GM12878 (cell line): ENCODE data around the gene PLPP7. TPM values are rescaled to one million over a fixed set of nuclear protein-coding genes. Genes with fewer than 3 reads are reported as not detected.

Experiments used
- ATF2 ChIP-seq: IDR thresholded peaks from 2 replicates; pipeline ENCODE4 v1.6.1; 2012; ENCODE audit warnings: low read length, inconsistent platforms
- BACH1 ChIP-seq: fragments of 450-650 bp; IDR thresholded peaks from 2 replicates; pipeline ENCODE4 v1.6.1; 2017; ENCODE audit warnings: mild to moderate bottlenecking, borderline replicate concordance
- BRCA1 ChIP-seq: IDR thresholded peaks from 2 replicates; pipeline ENCODE4 v1.6.1; 2011; ENCODE audit warnings: low read depth, low read length, improper control_type of control experiment
- CEBPB ChIP-seq, 2 experiments: fragments of 150-350 bp in 1 of 2; IDR thresholded peaks; 2 replicates each; pipeline ENCODE4 v1.6.1; 2012 to 2014; ENCODE audit warnings: low read depth in 2 of 2, low read length in 2 of 2, borderline replicate concordance in 1 of 2, inconsistent platforms in 1 of 2
- CREB1 ChIP-seq: IDR thresholded peaks from 2 replicates; pipeline ENCODE4 v1.6.1; 2012; ENCODE audit warnings: low read depth, mild to moderate bottlenecking, inconsistent platforms
- DPF2 ChIP-seq: fragments of 450-650 bp; IDR thresholded peaks from 2 replicates; pipeline ENCODE4 v1.6.1; 2017; ENCODE audit warnings: mild to moderate bottlenecking
- E2F4 ChIP-seq: IDR thresholded peaks from 2 replicates; pipeline ENCODE4 v1.6.1; 2012; ENCODE audit warnings: low read depth, low read length, improper control_type of control experiment
- ETV6 ChIP-seq, 2 experiments: fragments of 450-650 bp in 1 of 2; IDR thresholded peaks in 1 of 2; conservative IDR thresholded peaks in 1 of 2; 2 replicates each; pipeline ENCODE4 v1.6.1; 2014; ENCODE audit warnings: antibody characterized with exemption in 1 of 2, borderline replicate concordance in 1 of 2, low read depth in 1 of 2, mild to moderate bottlenecking in 1 of 2, moderate library complexity in 1 of 2
- FOXM1 ChIP-seq: IDR thresholded peaks from 2 replicates; pipeline ENCODE4 v1.6.1; 2012; ENCODE audit warnings: low read depth, mild to moderate bottlenecking, inconsistent platforms, low read length, moderate library complexity
- GATAD2B ChIP-seq: fragments of 450-650 bp; conservative IDR thresholded peaks from 2 replicates; pipeline ENCODE4 v1.6.1; 2017; ENCODE audit warnings: low read depth, mild to moderate bottlenecking, moderate library complexity
- MTA3 ChIP-seq: IDR thresholded peaks from 2 replicates; pipeline ENCODE4 v1.6.1; 2012; ENCODE audit warnings: low read length, inconsistent platforms, borderline replicate concordance
- NKRF ChIP-seq: fragments of 450-650 bp; conservative IDR thresholded peaks from 2 replicates; pipeline ENCODE4 v1.6.1; 2017; ENCODE audit warnings: mild to moderate bottlenecking, moderate library complexity
- RUNX3 ChIP-seq: IDR thresholded peaks from 2 replicates; pipeline ENCODE4 v1.6.1; 2012; ENCODE audit warnings: low read length, inconsistent platforms
- SP1 ChIP-seq: IDR thresholded peaks from one replicate; pipeline ENCODE4 v1.6.1; 2011; ENCODE audit warnings: low read depth, low read length
- SPI1 ChIP-seq: IDR thresholded peaks from 2 replicates; pipeline ENCODE4 v1.6.1; 2011; ENCODE audit warnings: low read depth, mild to moderate bottlenecking, low read length, moderate library complexity, borderline replicate concordance; ENCODE audit not compliant: insufficient read depth
- TAF1 ChIP-seq: IDR thresholded peaks from 2 replicates; pipeline ENCODE4 v1.6.1; 2011; ENCODE audit warnings: mild to moderate bottlenecking, low read depth, low read length, borderline replicate concordance
- USF2 ChIP-seq: IDR thresholded peaks from 2 replicates; pipeline ENCODE4 v1.6.1; 2011; ENCODE audit warnings: low read depth, low read length, improper control_type of control experiment, borderline replicate concordance
- WRNIP1 ChIP-seq: IDR thresholded peaks from 2 replicates; pipeline ENCODE4 v1.6.1; 2011; ENCODE audit warnings: low read depth, low read length, improper control_type of control experiment, borderline replicate concordance
- ZBED1 ChIP-seq: IDR thresholded peaks from 2 replicates; pipeline ENCODE4 v1.6.1; 2016; ENCODE audit warnings: borderline replicate concordance
- ZNF274 ChIP-seq: IDR thresholded peaks from one replicate; pipeline ENCODE4 v1.8.0; 2011; ENCODE audit not compliant: insufficient read length, insufficient read depth
- polyA plus RNA-seq, 11 experiments: library from polyadenylated mRNA; depleted of rRNA in 4 of 11; unstranded in 6 of 11; stranded (reverse) in 5 of 11; fragments of >200 nt; fragmentation: Nextera tagmentation in 4 of 11; fragmentation: Illumina TruSeq in 1 of 11; extraction: Ambion mirVana in 4 of 11; extraction: Trizol in 1 of 11; gene quantifications; 1 replicate in 1 of 11; 2 replicates in 10 of 11; pipeline versions ENCODE4 v1.2.1 to v1.2.3, GENCODE V29; 2011 to 2016; ENCODE audit warnings: inconsistent platforms in 2 of 11, missing spikeins in 2 of 11, low read depth in 1 of 11
- total RNA-seq, 4 experiments: library from RNA; depleted of rRNA in 3 of 4; stranded (reverse); fragments of >200 nt in 3 of 4; fragmentation: Illumina TruSeq in 1 of 4; extraction: Trizol in 1 of 4; gene quantifications; 2 replicates each; pipeline versions ENCODE4 v1.2.1 to v1.2.3, GENCODE V29; 2013 to 2021
- TF ChIP-seq, protein P1 (sequence below): IDR thresholded peaks from 2 replicates; pipeline ENCODE4 v1.6.1; 2011; ENCODE audit warnings: borderline replicate concordance, low read depth, mild to moderate bottlenecking, moderate library complexity, low read length; ENCODE audit not compliant: insufficient read depth, poor library complexity, severe bottlenecking
- TF ChIP-seq, protein P2 (sequence below): IDR thresholded peaks from 2 replicates; pipeline ENCODE4 v1.6.1; 2011; ENCODE audit warnings: mild to moderate bottlenecking, low read depth, low read length, moderate library complexity; ENCODE audit not compliant: insufficient replicate concordance

PLPP7 gene
- total and polyA plus RNA-seq, 10 of the 15 experiments (the other 5 are each of a cell fraction or from before 2014, with no cell fraction given): 0.05 to 1.0 (median 0.40) TPM; not detected in 3

DNA sequence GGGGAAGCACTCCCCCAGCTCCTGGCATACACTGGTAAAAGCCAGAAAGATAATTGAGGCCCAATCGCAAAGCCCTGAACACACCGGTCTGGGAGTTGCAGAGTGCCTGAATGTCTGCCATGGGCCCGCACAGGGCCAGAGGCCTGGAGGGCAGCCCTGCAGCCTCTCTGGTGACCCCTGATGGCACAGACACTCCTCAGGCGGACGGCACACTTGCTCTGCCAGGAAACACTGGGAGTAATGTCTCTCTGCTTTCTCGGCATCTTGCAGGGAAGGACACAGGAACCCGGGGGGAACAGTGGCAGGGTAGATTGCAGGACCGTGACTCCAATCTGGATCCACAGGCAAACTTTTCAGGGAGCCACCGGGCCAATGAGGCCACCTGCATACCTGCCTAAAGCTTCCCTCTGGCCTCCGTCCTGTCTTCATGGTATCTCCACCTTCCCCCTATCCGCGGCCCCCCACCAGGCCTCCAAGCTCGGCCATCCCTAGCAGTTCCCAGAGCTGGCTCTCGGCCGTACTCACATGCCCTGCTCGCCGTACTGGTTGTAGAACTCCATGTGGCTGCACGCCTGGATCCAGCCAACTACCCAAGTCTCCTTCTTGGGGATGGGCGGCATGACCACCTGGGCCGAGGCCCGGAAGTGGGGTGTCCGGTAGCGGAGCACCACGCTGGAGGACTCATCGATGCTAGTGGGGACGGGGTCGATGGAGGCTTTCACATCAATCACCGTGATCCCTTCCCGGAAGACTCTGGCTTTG, 14.0 kb upstream of the PLPP7 start (continued):
- TF ChIP-seq ETV6 (conservative IDR thresholded peaks at IDR 0.05 in 1 of 2, IDR thresholded peaks at IDR 0.05 in 1 of 2; ENCODE audit: borderline replicate concordance in 1 of 2, low read depth in 1 of 2) (no peak; a peak in 1 of 4 replicates), SPI1 (0 out of 2 replicates have a peak, but pooled peaks have one; percentile 3), CEBPB (IDR thresholded peaks at IDR 0.05; ENCODE audit: borderline replicate concordance in 1 of 2, low read depth in 2 of 2, low read length in 2 of 2) (no peak), ATF2 (no peak), USF2 (no peak), CREB1 (no peak), BRCA1 (no peak), DPF2 (no peak), ZBED1 (no peak), WRNIP1 (peak; percentile 54; the same call in 1 of the 2 replicates), BACH1 (no peak), RUNX3 (no peak), ZNF274 (no peak), E2F4 (no peak), TAF1 (no peak), SP1 (no peak), MTA3 (no peak), NKRF (no peak), GATAD2B (no peak), FOXM1 (no peak)
- TF ChIP-seq, protein P1, sequence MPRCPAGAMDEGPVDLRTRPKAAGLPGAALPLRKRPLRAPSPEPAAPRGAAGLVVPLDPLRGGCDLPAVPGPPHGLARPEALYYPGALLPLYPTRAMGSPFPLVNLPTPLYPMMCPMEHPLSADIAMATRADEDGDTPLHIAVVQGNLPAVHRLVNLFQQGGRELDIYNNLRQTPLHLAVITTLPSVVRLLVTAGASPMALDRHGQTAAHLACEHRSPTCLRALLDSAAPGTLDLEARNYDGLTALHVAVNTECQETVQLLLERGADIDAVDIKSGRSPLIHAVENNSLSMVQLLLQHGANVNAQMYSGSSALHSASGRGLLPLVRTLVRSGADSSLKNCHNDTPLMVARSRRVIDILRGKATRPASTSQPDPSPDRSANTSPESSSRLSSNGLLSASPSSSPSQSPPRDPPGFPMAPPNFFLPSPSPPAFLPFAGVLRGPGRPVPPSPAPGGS: no peak
- TF ChIP-seq, protein P2, sequence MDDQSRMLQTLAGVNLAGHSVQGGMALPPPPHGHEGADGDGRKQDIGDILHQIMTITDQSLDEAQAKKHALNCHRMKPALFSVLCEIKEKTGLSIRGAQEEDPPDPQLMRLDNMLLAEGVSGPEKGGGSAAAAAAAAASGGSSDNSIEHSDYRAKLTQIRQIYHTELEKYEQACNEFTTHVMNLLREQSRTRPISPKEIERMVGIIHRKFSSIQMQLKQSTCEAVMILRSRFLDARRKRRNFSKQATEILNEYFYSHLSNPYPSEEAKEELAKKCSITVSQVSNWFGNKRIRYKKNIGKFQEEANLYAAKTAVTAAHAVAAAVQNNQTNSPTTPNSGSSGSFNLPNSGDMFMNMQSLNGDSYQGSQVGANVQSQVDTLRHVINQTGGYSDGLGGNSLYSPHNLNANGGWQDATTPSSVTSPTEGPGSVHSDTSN: no peak
